WTC11 (cell line): ENCODE results near the gene EPN3. TPM values are rescaled to one million over a fixed set of nuclear protein-coding genes. Genes with fewer than 3 reads are reported as not detected.

ENCODE experiments used
- ATAC-seq: fragments of 200-7000 bp; cut with Tn5 transposase; 2 replicates; pipeline ENCODE4 v1.10.0; 2021; ENCODE audit warnings: mild to moderate bottlenecking, moderate library complexity
- CTCF ChIA-PET: fragments of 300-600 bp; sonication (Branson Sonifier 250); formaldehyde crosslinking; loops from one replicate; lab custom pipeline; 2021; ENCODE audit warnings: antibody characterized with exemption; lab: Charles Lee
- POLR2A ChIA-PET: fragments of 350-600 bp; sonication (Branson Sonifier 250); formaldehyde crosslinking; loops from one replicate; lab custom pipeline; 2021; ENCODE audit warnings: antibody characterized with exemption; lab: Charles Lee
- DNase-seq: peaks from one replicate; pipeline ENCODE4 v3.0.0; 2021; ENCODE audit warnings: low spot score
- H3K27ac Mint-ChIP-seq: 2 replicates; pipeline ENCODE4 v1.8.0; 2021; ENCODE audit warnings: mixed read lengths
- H3K27me3 Mint-ChIP-seq: 2 replicates; pipeline ENCODE4 v1.8.0; 2021; ENCODE audit warnings: low read depth, mild to moderate bottlenecking, moderate library complexity, mixed read lengths
- H3K36me3 Mint-ChIP-seq: 2 replicates; pipeline ENCODE4 v1.8.0; 2021; ENCODE audit warnings: mixed read lengths
- H3K4me1 Mint-ChIP-seq: 2 replicates; pipeline ENCODE4 v1.8.0; 2022; ENCODE audit warnings: mixed read lengths
- H3K4me3 Mint-ChIP-seq: 2 replicates; pipeline ENCODE4 v1.8.0; 2021; ENCODE audit warnings: mild to moderate bottlenecking, moderate library complexity, mixed read lengths
- H3K9me3 Mint-ChIP-seq: 2 replicates; pipeline ENCODE4 v1.8.0; 2021; ENCODE audit warnings: mixed read lengths
- ATF1 ChIP-seq: sonication (generic); formaldehyde crosslinking; IDR thresholded peaks from 2 replicates; pipeline ENCODE4 v1.8.1; 2023; ENCODE audit warnings: mild to moderate bottlenecking, moderate library complexity, missing genetic modification reagents
- FOXP1 ChIP-seq: sonication (generic); formaldehyde crosslinking; IDR thresholded peaks from 2 replicates; pipeline ENCODE4 v1.8.0; 2022; ENCODE audit warnings: missing genetic modification reagents, mild to moderate bottlenecking, moderate library complexity, borderline replicate concordance
- IRF2 ChIP-seq: sonication (generic); formaldehyde crosslinking; IDR thresholded peaks from 2 replicates; pipeline ENCODE4 v1.8.0; 2022; ENCODE audit warnings: low read depth, missing genetic modification reagents, borderline replicate concordance
- KAT7 ChIP-seq: sonication (generic); formaldehyde crosslinking; IDR thresholded peaks from 2 replicates; pipeline ENCODE4 v1.8.1; 2023; ENCODE audit warnings: missing genetic modification reagents, mild to moderate bottlenecking, borderline replicate concordance
- NR3C1 ChIP-seq: sonication (generic); formaldehyde crosslinking; conservative IDR thresholded peaks from 2 replicates; pipeline ENCODE4 v1.8.1; 2023; ENCODE audit warnings: low read depth, mild to moderate bottlenecking, missing genetic modification reagents
- PRDM15 ChIP-seq: sonication (generic); formaldehyde crosslinking; IDR thresholded peaks from 2 replicates; pipeline ENCODE4 v1.8.0; 2022; ENCODE audit warnings: missing genetic modification reagents
- TEAD1 ChIP-seq: sonication (generic); formaldehyde crosslinking; IDR thresholded peaks from 2 replicates; pipeline ENCODE4 v1.8.0; 2022; ENCODE audit warnings: mild to moderate bottlenecking, missing genetic modification reagents
- ZMAT4 ChIP-seq: fragments of 250-450 bp; sonication (Bioruptor Pico); IDR thresholded peaks from 2 replicates; pipeline ENCODE4 v1.9.0; 2021; ENCODE audit warnings: mild to moderate bottlenecking
- ZNF138 ChIP-seq: sonication (generic); formaldehyde crosslinking; conservative IDR thresholded peaks from 2 replicates; pipeline ENCODE4 v1.8.1; 2022; ENCODE audit warnings: mild to moderate bottlenecking, moderate library complexity, missing genetic modification reagents
- ZNF219 ChIP-seq: sonication (generic); formaldehyde crosslinking; IDR thresholded peaks from 2 replicates; pipeline ENCODE4 v1.8.0; 2023; ENCODE audit warnings: missing genetic modification reagents, mild to moderate bottlenecking, borderline replicate concordance
- ZNF512 ChIP-seq: sonication (generic); formaldehyde crosslinking; IDR thresholded peaks from 2 replicates; pipeline ENCODE4 v1.8.1; 2022; ENCODE audit warnings: missing genetic modification reagents, borderline replicate concordance
- ZNF671 ChIP-seq: fragments of 250-450 bp; sonication (Bioruptor Pico); IDR thresholded peaks from 2 replicates; pipeline ENCODE4 v1.8.0; 2021; ENCODE audit warnings: mild to moderate bottlenecking
- total RNA-seq: library from RNA; stranded (reverse); gene quantifications from 3 replicates; pipeline ENCODE4 v1.2.3, GENCODE V29; 2021
- TF ChIP-seq, protein P1 (sequence below): fragments of 200-600 bp; IDR thresholded peaks from 2 replicates; pipeline ENCODE4 v1.8.0; 2022; ENCODE audit warnings: antibody characterized with exemption
- TF ChIP-seq, protein P2 (sequence below): sonication (generic); formaldehyde crosslinking; IDR thresholded peaks from 2 replicates; pipeline ENCODE4 v1.8.0; 2022; ENCODE audit warnings: mild to moderate bottlenecking, missing genetic modification reagents
- TF ChIP-seq, protein P3 (sequence below): sonication (generic); formaldehyde crosslinking; conservative IDR thresholded peaks from 2 replicates; pipeline ENCODE4 v1.8.1; 2022; ENCODE audit warnings: mild to moderate bottlenecking, missing genetic modification reagents
- TF ChIP-seq, protein P4 (sequence below): sonication (generic); formaldehyde crosslinking; IDR thresholded peaks from 2 replicates; pipeline ENCODE4 v1.8.1; 2022; ENCODE audit warnings: mild to moderate bottlenecking, moderate library complexity, missing genetic modification reagents
- TF ChIP-seq, protein P5 (sequence below): sonication (generic); formaldehyde crosslinking; IDR thresholded peaks from 2 replicates; pipeline ENCODE4 v1.8.0; 2022; ENCODE audit warnings: mild to moderate bottlenecking, missing genetic modification reagents
- TF ChIP-seq, protein P6 (sequence below): sonication (generic); formaldehyde crosslinking; IDR thresholded peaks from 2 replicates; pipeline ENCODE4 v1.8.0; 2022; ENCODE audit warnings: mild to moderate bottlenecking, missing genetic modification reagents
- TF ChIP-seq, protein P7 (sequence below): sonication (generic); formaldehyde crosslinking; IDR thresholded peaks from 2 replicates; pipeline ENCODE4 v1.8.1; 2022; ENCODE audit warnings: low read depth, missing genetic modification reagents, borderline replicate concordance

Gene EPN3
- total RNA-seq, 1 experiment from 2014 or later = 8.8 TPM

DNA sequence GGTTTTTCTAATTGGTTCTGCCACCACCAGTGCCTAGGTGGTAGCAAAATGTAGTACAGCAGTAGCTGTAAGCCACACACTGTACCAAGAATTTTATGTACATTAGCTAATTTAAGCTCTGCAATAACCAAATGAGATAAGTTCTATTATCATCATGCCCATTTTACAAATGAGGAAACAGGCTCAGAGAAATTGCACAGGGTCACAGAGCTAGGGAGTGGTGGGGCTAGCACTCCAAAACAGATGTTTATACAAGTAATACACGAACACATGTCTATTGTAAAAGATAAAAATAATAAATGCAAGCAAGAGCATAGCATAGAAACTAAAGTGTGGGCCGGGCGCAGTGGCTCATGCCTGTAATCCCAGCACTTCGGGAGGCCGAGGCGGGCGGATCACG lies 40.3 kb upstream of the EPN3 start (continued):
- TF ChIP-seq, protein P1, sequence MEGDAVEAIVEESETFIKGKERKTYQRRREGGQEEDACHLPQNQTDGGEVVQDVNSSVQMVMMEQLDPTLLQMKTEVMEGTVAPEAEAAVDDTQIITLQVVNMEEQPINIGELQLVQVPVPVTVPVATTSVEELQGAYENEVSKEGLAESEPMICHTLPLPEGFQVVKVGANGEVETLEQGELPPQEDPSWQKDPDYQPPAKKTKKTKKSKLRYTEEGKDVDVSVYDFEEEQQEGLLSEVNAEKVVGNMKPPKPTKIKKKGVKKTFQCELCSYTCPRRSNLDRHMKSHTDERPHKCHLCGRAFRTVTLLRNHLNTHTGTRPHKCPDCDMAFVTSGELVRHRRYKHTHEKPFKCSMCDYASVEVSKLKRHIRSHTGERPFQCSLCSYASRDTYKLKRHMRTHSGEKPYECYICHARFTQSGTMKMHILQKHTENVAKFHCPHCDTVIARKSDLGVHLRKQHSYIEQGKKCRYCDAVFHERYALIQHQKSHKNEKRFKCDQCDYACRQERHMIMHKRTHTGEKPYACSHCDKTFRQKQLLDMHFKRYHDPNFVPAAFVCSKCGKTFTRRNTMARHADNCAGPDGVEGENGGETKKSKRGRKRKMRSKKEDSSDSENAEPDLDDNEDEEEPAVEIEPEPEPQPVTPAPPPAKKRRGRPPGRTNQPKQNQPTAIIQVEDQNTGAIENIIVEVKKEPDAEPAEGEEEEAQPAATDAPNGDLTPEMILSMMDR = no peak
- TF ChIP-seq TEAD1 (CRISPR knock-in tag) (no peak), ATF1 (CRISPR knock-in tag) (no peak)

GRCh38 chr17:50493744-50494143 lies 38.8 kb upstream of the EPN3 start:
- POLR2A ChIA-PET = no interaction called here

GRCh38 chr17:50495217-50495823 lies 37.2 kb upstream of the EPN3 start:
- POLR2A ChIA-PET = no interaction called here
- H3K27ac Mint-ChIP-seq = no peak overlapping the region
- H3K4me3 Mint-ChIP-seq = no peak overlapping the region
- no peaks in the 10 kb centered on the region for H3K36me3 Mint-ChIP-seq
- H3K27me3 Mint-ChIP-seq = no peaks in the 10 kb centered on the region
- no peaks in the 10 kb centered on the region for H3K9me3 Mint-ChIP-seq
- CTCF ChIA-PET = interaction anchor here (0.8 to 1.2 kb wide), 5 partner anchors 8 to 287 kb away, joined by 3 to 5 read pairs (median 3); no protein-coding TSS in a partner anchor
- H3K4me1 Mint-ChIP-seq = no peaks in the 10 kb centered on the region
- DNase-seq (no peak), ATAC-seq (peak; percentile 60)
- TF ChIP-seq, protein P2, sequence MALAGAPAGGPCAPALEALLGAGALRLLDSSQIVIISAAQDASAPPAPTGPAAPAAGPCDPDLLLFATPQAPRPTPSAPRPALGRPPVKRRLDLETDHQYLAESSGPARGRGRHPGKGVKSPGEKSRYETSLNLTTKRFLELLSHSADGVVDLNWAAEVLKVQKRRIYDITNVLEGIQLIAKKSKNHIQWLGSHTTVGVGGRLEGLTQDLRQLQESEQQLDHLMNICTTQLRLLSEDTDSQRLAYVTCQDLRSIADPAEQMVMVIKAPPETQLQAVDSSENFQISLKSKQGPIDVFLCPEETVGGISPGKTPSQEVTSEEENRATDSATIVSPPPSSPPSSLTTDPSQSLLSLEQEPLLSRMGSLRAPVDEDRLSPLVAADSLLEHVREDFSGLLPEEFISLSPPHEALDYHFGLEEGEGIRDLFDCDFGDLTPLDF (CRISPR knock-in tag) = no peak
- no peak for TF ChIP-seq ZNF512 (CRISPR knock-in tag)
- TF ChIP-seq, protein P3, sequence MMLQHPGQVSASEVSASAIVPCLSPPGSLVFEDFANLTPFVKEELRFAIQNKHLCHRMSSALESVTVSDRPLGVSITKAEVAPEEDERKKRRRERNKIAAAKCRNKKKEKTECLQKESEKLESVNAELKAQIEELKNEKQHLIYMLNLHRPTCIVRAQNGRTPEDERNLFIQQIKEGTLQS (CRISPR knock-in tag) = no peak
- TF ChIP-seq, protein P4, sequence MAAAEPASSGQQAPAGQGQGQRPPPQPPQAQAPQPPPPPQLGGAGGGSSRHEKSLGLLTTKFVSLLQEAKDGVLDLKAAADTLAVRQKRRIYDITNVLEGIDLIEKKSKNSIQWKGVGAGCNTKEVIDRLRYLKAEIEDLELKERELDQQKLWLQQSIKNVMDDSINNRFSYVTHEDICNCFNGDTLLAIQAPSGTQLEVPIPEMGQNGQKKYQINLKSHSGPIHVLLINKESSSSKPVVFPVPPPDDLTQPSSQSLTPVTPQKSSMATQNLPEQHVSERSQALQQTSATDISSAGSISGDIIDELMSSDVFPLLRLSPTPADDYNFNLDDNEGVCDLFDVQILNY (CRISPR knock-in tag) = no peak
- TF ChIP-seq ATF1 (CRISPR knock-in tag) = no peak
- no peak for TF ChIP-seq IRF2 (CRISPR knock-in tag)
- TF ChIP-seq, protein P5, sequence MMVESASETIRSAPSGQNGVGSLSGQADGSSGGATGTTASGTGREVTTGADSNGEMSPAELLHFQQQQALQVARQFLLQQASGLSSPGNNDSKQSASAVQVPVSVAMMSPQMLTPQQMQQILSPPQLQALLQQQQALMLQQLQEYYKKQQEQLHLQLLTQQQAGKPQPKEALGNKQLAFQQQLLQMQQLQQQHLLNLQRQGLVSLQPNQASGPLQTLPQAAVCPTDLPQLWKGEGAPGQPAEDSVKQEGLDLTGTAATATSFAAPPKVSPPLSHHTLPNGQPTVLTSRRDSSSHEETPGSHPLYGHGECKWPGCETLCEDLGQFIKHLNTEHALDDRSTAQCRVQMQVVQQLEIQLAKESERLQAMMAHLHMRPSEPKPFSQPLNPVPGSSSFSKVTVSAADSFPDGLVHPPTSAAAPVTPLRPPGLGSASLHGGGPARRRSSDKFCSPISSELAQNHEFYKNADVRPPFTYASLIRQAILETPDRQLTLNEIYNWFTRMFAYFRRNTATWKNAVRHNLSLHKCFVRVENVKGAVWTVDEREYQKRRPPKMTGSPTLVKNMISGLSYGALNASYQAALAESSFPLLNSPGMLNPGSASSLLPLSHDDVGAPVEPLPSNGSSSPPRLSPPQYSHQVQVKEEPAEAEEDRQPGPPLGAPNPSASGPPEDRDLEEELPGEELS (CRISPR knock-in tag) = no peak
- TF ChIP-seq, protein P6, sequence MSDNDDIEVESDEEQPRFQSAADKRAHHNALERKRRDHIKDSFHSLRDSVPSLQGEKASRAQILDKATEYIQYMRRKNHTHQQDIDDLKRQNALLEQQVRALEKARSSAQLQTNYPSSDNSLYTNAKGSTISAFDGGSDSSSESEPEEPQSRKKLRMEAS = no peak
- TF ChIP-seq PRDM15 (CRISPR knock-in tag) = no peak
- TF ChIP-seq KAT7 (CRISPR knock-in tag) = no peak
- TF ChIP-seq ZNF219 (CRISPR knock-in tag) = no peak
- TF ChIP-seq ZMAT4 (CRISPR knock-in tag) = no peak
- no peak for TF ChIP-seq NR3C1 (CRISPR knock-in tag)

More at GRCh38 chr17:50493744-50494143, 38.8 kb upstream of the EPN3 start:
- Mint-ChIP-seq H3K9me3 (no peaks in the 10 kb centered on the region), H3K27me3 (no peaks in the 10 kb centered on the region), H3K27ac (no peak overlapping the region), H3K4me1 (no peaks in the 10 kb centered on the region), H3K4me3 (no peak overlapping the region), H3K36me3 (no peaks in the 10 kb centered on the region)
- ATAC-seq (no peak), DNase-seq (no peak)
- CTCF ChIA-PET = interaction anchor here (0.7 to 1.5 kb wide), 3 partner anchors 19 to 96 kb away, joined by 3 to 9 read pairs (median 3); partner anchors contain the start of gene LRRC59
- no peak for TF ChIP-seq ZNF671 (CRISPR knock-in tag)
- TF ChIP-seq, protein P7, sequence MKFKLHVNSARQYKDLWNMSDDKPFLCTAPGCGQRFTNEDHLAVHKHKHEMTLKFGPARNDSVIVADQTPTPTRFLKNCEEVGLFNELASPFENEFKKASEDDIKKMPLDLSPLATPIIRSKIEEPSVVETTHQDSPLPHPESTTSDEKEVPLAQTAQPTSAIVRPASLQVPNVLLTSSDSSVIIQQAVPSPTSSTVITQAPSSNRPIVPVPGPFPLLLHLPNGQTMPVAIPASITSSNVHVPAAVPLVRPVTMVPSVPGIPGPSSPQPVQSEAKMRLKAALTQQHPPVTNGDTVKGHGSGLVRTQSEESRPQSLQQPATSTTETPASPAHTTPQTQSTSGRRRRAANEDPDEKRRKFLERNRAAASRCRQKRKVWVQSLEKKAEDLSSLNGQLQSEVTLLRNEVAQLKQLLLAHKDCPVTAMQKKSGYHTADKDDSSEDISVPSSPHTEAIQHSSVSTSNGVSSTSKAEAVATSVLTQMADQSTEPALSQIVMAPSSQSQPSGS (CRISPR knock-in tag) = no peak
- no peak for TF ChIP-seq ZNF138 (CRISPR knock-in tag)
- TF ChIP-seq FOXP1 (CRISPR knock-in tag) = no peak
